KMS-11 (cell line): ENCODE results near the gene ATP6V0E2.

Source experiments
- H2AFZ ChIP-seq: fragments of 200-600 bp; sonication (generic); 2 replicates; pipeline ENCODE4 v1.6.1; 2016; ENCODE audit warnings: antibody characterized with exemption, mixed run types, low read depth
- H3K27ac ChIP-seq: fragments of 200-600 bp; sonication (generic); 2 replicates; pipeline ENCODE4 v1.6.1; 2016; ENCODE audit warnings: mild to moderate bottlenecking, mixed run types
- H3K27me3 ChIP-seq: fragments of 200-600 bp; sonication (generic); 2 replicates; pipeline ENCODE4 v1.6.1; 2017; ENCODE audit warnings: mild to moderate bottlenecking, low read depth, mixed run types, moderate library complexity; ENCODE audit not compliant: insufficient read depth
- H3K36me3 ChIP-seq: fragments of 200-600 bp; sonication (generic); 2 replicates; pipeline ENCODE4 v1.6.1; 2017; ENCODE audit warnings: mild to moderate bottlenecking, mixed run types; ENCODE audit not compliant: insufficient read depth
- H3K4me1 ChIP-seq: fragments of 200-600 bp; sonication (generic); 2 replicates; pipeline ENCODE4 v1.6.1; 2016; ENCODE audit warnings: mild to moderate bottlenecking, low read depth, mixed run types; ENCODE audit not compliant: poor library complexity, severe bottlenecking
- H3K4me2 ChIP-seq: fragments of 200-600 bp; sonication (generic); 2 replicates; pipeline ENCODE4 v1.7.0; 2016; ENCODE audit warnings: mild to moderate bottlenecking, mixed run types
- H3K4me3 ChIP-seq: fragments of 200-600 bp; sonication (generic); IDR thresholded peaks from 2 replicates; pipeline ENCODE4 v1.6.1; 2017; ENCODE audit warnings: low read depth, low read length, mixed read lengths; ENCODE audit not compliant: insufficient read depth
- H3K79me2 ChIP-seq: fragments of 200-600 bp; sonication (generic); 2 replicates; pipeline ENCODE4 v1.6.1; 2016; ENCODE audit warnings: low read depth, mixed run types; ENCODE audit not compliant: insufficient read depth
- H3K9ac ChIP-seq: fragments of 200-600 bp; sonication (generic); 2 replicates; pipeline ENCODE4 v1.6.1; 2016; ENCODE audit warnings: mild to moderate bottlenecking, mixed run types
- H4K20me1 ChIP-seq: fragments of 200-600 bp; sonication (generic); 2 replicates; pipeline ENCODE4 v1.6.1; 2016; ENCODE audit warnings: mild to moderate bottlenecking, mixed run types; ENCODE audit not compliant: insufficient read depth
- CTCF ChIP-seq: fragments of 200-600 bp; sonication (generic); conservative IDR thresholded peaks from 2 replicates; pipeline ENCODE4 v1.6.1; 2017; ENCODE audit warnings: low read depth, mild to moderate bottlenecking, antibody characterized with exemption, low read length, moderate library complexity, mixed read lengths

The ATP6V0E2 gene

DNA sequence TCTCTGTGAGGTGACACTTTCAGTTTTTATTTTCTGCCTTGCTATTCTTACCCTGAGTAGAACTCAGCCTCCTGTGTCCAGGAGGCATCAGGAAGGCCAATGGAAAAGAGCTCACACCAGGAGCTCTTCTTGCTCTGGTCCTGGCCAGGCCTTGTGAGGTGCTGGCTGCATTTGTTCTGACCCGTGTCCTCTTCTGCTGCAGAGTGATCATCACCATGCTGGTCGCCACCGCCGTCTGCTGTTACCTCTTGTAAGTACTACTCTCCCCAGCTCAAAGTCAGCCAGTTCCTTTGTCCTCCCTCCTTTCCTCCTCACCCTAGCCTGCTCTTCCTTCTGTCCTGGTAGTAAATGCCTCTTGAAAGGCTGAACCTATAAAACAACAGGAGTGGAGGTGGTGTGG is 1.6 kb downstream of the ATP6V0E2 start:
- H3K4me1 ChIP-seq: peaks cover 12% of the 10 kb centered on the region
- H4K20me1 ChIP-seq: no peaks in the 10 kb centered on the region
- 0 out of 2 replicates have a peak, but pooled peaks cover 5% of the 10 kb centered on the region for H3K27me3 ChIP-seq
- no peak overlapping the region for H2AFZ ChIP-seq
- no peak overlapping the region for H3K9ac ChIP-seq
- no peak overlapping the region for H3K4me2 ChIP-seq
- no peak overlapping the region for H3K27ac ChIP-seq
- H3K79me2 ChIP-seq: no peaks in the 10 kb centered on the region
- no peaks in the 10 kb centered on the region for H3K36me3 ChIP-seq
- no peak overlapping the region for H3K4me3 ChIP-seq
- TF ChIP-seq CTCF: no peak

DNA sequence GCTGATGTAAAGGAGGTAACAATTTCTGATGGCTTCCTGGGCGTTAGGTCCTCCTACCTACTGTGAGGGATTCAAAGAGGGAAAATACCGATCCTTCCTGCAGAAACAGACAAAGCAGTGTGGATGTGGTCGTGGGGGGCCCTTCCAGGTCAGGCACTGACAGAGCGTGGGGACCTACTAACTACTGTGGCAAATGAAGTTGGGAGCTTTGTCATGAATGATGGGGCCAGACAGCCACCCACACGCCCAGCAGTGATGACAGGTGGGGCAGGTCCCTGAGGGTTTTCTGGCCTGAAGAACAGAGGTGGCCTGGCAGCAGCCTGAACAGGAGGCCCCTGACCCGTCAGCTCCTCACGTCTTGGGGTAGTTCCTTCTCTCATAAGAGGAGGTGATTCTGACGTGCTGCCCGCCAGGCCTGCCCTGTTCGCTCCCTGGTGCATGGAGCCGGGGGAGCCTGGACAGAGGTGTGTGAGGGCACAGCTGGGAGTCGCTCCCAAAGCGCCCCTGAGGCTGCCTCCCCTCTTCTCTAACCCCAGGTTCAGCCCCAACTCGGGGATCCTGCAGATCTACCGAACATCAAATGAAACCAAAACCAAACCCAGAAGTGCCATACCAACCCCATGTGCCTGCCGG is 4.2 kb downstream of the ATP6V0E2 start:
- no peak overlapping the region for H2AFZ ChIP-seq
- no peaks in the 10 kb centered on the region for H3K79me2 ChIP-seq
- H3K27me3 ChIP-seq: no peaks in the 10 kb centered on the region
- H3K4me2 ChIP-seq: no peak overlapping the region
- no peaks in the 10 kb centered on the region for H4K20me1 ChIP-seq
- no peak overlapping the region for H3K9ac ChIP-seq
- H3K36me3 ChIP-seq: no peaks in the 10 kb centered on the region
- no peak for TF ChIP-seq CTCF
- H3K27ac ChIP-seq: no peak overlapping the region
- no peak overlapping the region for H3K4me3 ChIP-seq
- H3K4me1 ChIP-seq: peaks cover 12% of the 10 kb centered on the region

DNA sequence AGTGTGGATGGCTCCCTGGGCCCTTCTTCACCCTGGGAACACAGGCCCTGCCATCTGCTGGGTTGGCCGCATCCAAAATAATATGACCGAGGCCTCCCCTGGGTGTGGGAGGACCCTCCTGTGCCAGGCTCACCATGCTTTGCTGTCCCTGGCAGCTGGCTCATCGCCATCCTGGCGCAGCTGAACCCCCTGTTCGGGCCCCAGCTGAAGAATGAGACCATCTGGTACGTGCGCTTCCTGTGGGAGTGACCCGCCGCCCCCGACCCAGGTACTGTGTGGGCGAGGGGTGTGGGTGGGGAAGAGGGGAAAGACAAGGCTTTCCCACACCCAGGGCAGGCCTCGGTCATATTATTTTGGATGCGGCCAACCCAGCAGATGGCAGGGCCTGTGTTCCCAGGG is 4.8 kb downstream of the ATP6V0E2 start:
- H3K4me1 ChIP-seq: peaks cover 12% of the 10 kb centered on the region
- no peaks in the 10 kb centered on the region for H3K79me2 ChIP-seq
- no peaks in the 10 kb centered on the region for H3K27me3 ChIP-seq
- no peak overlapping the region for H2AFZ ChIP-seq
- no peak overlapping the region for H3K27ac ChIP-seq
- no peak overlapping the region for H3K4me2 ChIP-seq
- no peaks in the 10 kb centered on the region for H4K20me1 ChIP-seq
- TF ChIP-seq CTCF: no peak
- H3K9ac ChIP-seq: no peak overlapping the region
- no peaks in the 10 kb centered on the region for H3K36me3 ChIP-seq
- no peak overlapping the region for H3K4me3 ChIP-seq

GRCh38 chr7:149879271-149879743 is 5.5 kb downstream of the ATP6V0E2 start:
- Histone ChIP-seq H3K4me1 (peaks cover 10% of the 10 kb centered on the region), H3K9ac (no peak overlapping the region), H3K27me3 (no peaks in the 10 kb centered on the region), H3K79me2 (no peaks in the 10 kb centered on the region), H3K4me3 (no peak overlapping the region), H3K4me2 (no peak overlapping the region), H3K27ac (no peak overlapping the region), H3K36me3 (no peaks in the 10 kb centered on the region), H4K20me1 (no peaks in the 10 kb centered on the region), H2AFZ (no peak overlapping the region)
- TF ChIP-seq CTCF: no peak
